GM12872 (cell line): ENCODE measurements around the gene C2orf81.

Source experiments
- TF ChIP-seq, protein P1 (sequence below): IDR thresholded peaks from 3 replicates; pipeline ENCODE4 v1.5.1; 2011; ENCODE audit warnings: low read depth, mild to moderate bottlenecking, low read length, moderate library complexity; ENCODE audit not compliant: insufficient read depth

C2orf81 gene

DNA sequence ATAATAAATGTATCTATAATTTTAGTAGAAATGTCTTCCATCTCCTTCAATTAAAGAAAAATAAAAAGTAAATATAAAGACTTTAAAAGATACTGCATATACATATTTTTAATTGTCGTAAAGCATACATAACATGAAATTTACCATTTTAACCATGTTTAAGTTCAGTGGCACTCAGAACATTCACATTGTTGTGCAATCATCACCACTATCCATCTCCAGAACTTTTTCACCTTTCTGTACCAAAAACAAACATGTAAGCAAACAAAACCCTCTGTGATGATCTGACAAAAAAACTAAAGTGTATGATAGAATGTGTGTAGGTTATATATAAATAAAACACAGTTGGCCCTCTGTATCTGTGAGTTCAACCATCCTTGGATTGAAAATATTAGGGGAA, 27.9 kb downstream of the C2orf81 start:
- TF ChIP-seq, protein P1, sequence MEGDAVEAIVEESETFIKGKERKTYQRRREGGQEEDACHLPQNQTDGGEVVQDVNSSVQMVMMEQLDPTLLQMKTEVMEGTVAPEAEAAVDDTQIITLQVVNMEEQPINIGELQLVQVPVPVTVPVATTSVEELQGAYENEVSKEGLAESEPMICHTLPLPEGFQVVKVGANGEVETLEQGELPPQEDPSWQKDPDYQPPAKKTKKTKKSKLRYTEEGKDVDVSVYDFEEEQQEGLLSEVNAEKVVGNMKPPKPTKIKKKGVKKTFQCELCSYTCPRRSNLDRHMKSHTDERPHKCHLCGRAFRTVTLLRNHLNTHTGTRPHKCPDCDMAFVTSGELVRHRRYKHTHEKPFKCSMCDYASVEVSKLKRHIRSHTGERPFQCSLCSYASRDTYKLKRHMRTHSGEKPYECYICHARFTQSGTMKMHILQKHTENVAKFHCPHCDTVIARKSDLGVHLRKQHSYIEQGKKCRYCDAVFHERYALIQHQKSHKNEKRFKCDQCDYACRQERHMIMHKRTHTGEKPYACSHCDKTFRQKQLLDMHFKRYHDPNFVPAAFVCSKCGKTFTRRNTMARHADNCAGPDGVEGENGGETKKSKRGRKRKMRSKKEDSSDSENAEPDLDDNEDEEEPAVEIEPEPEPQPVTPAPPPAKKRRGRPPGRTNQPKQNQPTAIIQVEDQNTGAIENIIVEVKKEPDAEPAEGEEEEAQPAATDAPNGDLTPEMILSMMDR: no peak

DNA sequence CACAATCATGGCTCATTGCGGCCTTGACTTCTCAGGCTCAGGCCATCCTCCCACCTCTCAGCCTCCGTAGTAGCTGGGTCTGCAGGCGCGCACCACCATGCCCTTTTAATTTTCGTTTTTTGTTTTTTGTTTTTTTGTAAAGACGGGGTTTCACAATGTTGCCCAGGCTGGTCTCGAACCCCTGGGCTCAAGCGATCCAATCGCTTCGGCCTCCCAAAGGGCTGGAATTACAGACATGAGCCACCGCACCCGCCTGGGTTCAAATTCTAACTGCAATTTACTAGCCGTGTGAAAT, 29.0 kb downstream of the C2orf81 start:
- TF ChIP-seq, protein P1: no peak

DNA sequence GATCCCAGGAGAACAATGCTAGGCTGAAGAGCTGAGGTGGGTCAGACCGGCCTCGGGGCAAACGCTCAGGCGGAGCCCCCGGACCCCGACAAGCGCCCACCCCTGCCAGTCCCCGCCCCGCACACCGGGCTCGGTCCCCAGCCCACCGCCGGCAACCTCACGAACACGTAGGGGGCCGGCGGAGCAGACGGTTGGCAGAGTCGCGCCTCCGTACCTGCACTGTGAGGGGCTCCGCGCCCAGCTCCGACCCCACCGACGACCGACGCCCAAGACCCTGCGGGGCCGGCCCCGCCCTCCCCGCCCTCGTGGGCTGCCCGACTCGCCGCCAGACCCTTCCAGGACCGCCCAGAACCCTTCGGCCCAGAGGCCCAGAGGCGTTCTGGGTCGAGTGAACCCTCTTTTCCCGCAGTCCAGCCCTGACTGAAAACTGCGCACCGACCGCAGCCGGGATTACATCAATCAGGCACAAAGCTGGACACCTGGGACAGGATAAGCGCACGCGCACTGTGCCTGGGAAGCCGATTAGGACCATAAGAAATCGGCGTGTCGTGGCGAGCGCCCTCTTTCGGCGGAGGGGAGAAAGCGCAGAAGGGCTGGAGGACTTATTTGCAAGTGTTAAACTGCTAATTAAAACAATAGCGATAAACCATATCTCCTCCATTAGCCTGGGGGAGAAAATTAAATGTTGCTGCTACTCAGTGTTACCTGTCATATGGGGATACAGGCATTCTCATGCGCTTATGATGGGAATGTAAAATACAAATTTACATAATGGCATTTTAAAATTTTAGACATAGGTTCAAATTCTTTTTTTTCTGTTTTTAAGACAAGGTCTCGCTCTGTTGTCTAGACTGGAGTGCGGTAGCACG, 29.6 kb downstream of the C2orf81 start:
- TF ChIP-seq, protein P1: peak; percentile 96

DNA sequence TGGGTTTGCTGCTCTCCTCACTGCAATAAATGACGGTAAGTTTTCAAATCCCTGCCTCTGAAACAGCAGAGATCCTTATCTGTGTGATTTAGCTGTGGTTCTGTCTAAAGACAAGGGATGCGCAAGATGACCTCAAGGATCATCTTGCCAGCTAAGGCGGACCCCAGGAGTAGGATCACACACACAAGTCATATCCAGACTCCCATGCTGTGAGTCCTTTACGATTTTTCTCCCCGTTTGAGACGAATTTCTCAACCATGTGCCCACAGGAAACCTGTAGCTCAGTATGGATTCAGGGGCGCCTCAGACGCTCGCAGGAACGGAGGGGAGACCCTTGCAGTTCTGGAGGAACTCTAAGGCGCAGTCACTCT, 30.2 kb downstream of the C2orf81 start:
- TF ChIP-seq, protein P1: no peak

DNA sequence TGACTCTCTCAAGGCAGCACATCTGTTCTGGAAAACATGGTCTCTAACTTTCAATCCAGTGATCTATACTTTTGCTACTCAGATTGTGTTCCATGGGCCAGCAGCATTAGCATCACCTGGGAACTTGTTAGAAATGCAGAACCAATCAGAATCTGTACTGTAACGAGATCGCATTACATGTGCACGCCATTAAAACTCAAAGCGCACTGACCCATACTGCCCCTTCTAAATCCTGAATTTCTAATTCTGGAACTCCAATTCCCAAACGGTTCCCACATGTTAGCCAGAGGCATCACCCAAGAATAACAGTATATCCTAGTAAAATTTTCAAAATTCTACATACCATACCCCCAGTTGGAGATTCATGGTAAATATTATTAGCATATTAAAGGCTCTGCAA, 30.8 kb downstream of the C2orf81 start:
- TF ChIP-seq, protein P1: no peak

DNA sequence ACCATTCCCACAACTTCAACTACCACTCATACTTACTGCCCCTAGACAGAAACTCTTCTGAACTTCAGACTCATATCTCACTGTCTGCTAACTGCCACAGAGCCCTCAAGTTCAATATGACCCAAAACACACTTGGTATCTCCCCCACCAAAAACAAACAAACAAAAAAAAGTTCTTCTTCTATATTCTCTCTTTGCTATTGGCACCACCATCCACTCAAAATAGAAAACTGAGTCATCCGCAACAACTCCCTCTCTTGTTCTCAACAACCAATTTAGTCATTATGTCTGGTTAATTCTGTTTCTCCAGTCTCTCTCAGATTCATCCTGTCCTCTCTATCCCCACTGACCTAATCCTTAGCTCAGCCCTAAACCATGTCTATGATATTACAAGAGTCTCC, 34.1 kb downstream of the C2orf81 start:
- TF ChIP-seq, protein P1: no peak

DNA sequence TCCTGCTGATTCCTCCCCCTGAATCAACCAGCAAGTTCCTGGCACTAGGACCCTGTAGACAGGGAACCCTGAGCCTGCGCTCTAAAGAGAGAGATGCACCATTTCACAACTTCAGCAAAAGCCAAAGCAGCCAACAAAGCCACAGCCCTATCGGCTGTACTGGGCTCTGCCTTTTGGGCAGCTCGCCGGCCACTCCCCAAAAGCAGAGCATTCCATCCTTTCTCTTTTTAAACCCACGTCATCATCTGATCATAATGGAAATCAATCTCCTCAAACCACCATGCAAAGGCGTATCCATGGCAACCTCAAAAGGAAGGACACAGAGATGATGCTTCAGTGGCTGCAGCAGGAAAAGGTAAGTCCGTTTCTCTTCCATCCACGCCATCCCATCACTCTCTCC, 36.0 kb downstream of the C2orf81 start:
- TF ChIP-seq, protein P1: no peak
